ENCODE measurements around the gene TMEM231. TPM values are rescaled to one million over a fixed set of nuclear protein-coding genes. Genes with fewer than 3 reads are reported as not detected.

Gene TMEM231, protein sequence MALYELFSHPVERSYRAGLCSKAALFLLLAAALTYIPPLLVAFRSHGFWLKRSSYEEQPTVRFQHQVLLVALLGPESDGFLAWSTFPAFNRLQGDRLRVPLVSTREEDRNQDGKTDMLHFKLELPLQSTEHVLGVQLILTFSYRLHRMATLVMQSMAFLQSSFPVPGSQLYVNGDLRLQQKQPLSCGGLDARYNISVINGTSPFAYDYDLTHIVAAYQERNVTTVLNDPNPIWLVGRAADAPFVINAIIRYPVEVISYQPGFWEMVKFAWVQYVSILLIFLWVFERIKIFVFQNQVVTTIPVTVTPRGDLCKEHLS
- 7.6 to 9.2 TPM (median 9.0 TPM) in 5 replicates for total RNA-seq (2022; extraction: Qiagen RNA extraction; ENCODE audit: low read depth)

GRCh38 chr16:75555707-75556430 is at the start of gene TMEM231:
Gene TMEM231 (minus strand): TSS chr16:75556252. CDS start chr16:75556209, 43 bp downstream.

DNA sequence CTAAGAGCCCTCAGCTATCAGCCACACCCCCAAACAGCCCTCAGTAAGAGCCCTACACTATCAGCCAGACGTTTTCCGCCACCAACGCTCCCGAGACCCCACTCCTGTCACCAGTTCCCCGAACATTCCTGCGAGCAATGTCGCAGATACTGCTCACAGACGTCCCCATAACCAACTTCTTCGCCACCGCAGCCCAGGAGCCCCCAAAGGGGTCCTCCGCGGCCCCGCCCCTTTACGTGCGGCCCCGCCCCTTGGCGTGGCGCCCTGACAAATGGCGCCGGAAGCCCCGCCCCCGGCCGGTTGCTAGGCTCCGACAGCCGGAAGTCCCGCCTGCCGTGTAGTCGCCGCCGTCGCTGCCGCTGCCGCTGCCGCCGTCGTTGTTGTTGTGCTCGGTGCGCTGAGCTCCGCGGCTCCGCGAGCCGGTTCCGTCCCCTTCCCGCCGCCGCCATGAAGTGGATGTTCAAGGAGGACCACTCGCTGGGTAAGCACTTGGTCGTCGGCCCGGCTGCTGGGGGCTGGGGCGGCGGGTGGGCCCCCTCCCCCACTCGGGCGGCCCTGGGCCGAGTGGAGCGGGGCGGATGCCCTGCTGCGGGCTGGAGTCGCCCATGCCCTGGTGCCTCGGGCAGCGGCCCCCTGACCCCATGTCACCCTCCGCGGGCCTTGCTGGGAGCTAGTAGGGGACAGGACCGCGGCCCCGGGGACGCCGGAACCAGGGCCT is 10.1 kb upstream of the TMEM231 start, which contains the start of gene GABARAPL2:
Gene GABARAPL2, plus strand, starts transcription at position 340 of the 718 bp plus-strand sequence. Its CDS starts 108 bp downstream, at position 448.

GRCh38 chr16:75535901-75536300 is 20.2 kb downstream of the TMEM231 start, which contains the start of gene CHST5:
Gene CHST5 (minus strand): TSS chr16:75536108. CDS start chr16:75530384, 5,724 bp downstream.

DNA sequence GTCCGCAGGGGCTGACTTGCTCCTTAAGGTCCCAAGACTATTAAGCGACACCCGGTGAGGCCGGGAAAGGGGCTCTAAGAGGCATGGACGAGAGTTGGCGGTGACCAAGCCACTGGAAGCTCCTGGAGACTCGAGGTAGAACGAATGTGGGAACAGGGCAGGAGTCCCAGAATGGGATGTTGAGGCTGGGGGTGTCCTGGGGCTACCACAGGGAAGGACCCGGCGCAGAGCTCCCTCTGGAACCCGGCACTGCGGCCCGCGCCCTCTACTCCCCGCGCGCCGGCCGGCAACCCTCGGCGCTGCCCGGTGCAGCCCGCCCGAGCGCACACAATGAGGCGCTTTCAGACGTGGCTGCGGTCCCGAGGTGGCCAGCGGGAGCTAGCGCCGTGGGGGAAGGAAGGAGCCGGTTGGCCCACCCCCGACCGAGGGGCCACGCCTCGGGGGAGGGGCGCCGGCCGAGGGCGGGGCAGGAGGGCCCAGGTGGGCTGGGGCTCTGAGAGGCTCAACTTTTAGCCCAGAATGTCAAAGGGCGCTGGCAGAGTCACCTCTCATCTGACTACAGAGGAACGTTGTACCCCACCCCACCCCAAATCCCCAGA is 60.9 kb downstream of the TMEM231 start, which contains the start of gene CHST6:
Gene CHST6, minus strand, starts transcription at position 366 of the 599 bp plus-strand sequence. CDS start 15,613 bp downstream, outside the sequence.

Other genes with a start within 250 kb of the TMEM231 start
- gene CFDP1, start 122.7 kb downstream of the TMEM231 start, total RNA-seq (2022; extraction: Qiagen RNA extraction; ENCODE audit: low read depth), result 49.2 to 60.7 TPM (median 55.9 TPM) in 5 replicates
- gene TMEM170A, start 91.6 kb downstream of the TMEM231 start, total RNA-seq (2022; extraction: Qiagen RNA extraction; ENCODE audit: low read depth), result 14.3 to 17.5 TPM (median 15.3 TPM) in 5 replicates
- gene CHST6, start 60.8 kb downstream of the TMEM231 start, total RNA-seq (2022; extraction: Qiagen RNA extraction; ENCODE audit: low read depth), result 0.07 to 0.22 TPM (median 0.16 TPM) in 5 replicates
- gene CHST5, start 20.1 kb downstream of the TMEM231 start, total RNA-seq (2022; extraction: Qiagen RNA extraction; ENCODE audit: low read depth), result 0.03 TPM in 1 of 5 replicates, not detected in the others
- gene GABARAPL2, start 10.1 kb upstream of the TMEM231 start, total RNA-seq (2022; extraction: Qiagen RNA extraction; ENCODE audit: low read depth), result 87.4 to 98.5 TPM (median 92.0 TPM) in 5 replicates
- gene ADAT1, start 67.0 kb upstream of the TMEM231 start, total RNA-seq (2022; extraction: Qiagen RNA extraction; ENCODE audit: low read depth), result 31.8 to 44.5 TPM (median 36.9 TPM) in 5 replicates
- 170 to 175 TPM (median 174 TPM) in 5 replicates for gene KARS1, start 91.4 kb upstream of the TMEM231 start, total RNA-seq (2022; extraction: Qiagen RNA extraction; ENCODE audit: low read depth)
- 39.6 to 44.8 TPM (median 42.5 TPM) in 5 replicates for gene TERF2IP, start 91.5 kb upstream of the TMEM231 start, total RNA-seq (2022; extraction: Qiagen RNA extraction; ENCODE audit: low read depth)
- not detected in 5 replicates for gene CPHXL2, start 120.8 kb upstream of the TMEM231 start, total RNA-seq (2022; extraction: Qiagen RNA extraction; ENCODE audit: low read depth)
- gene DUXB, start 145.2 kb upstream of the TMEM231 start, total RNA-seq (2022; extraction: Qiagen RNA extraction; ENCODE audit: low read depth), result not detected in 5 replicates
- not detected in 5 replicates for gene CPHXL, start 170.2 kb upstream of the TMEM231 start, total RNA-seq (2022; extraction: Qiagen RNA extraction; ENCODE audit: low read depth)